Mammary epithelial cell (primary cell): ENCODE results near the gene NCOA1.

ENCODE experiments used
- CTCF ChIP-seq, 2 donors: IDR thresholded peaks in 1 of 2; conservative IDR thresholded peaks in 1 of 2; 2 replicates each; pipeline ENCODE4 v1.5.1; 2011 to 2012; ENCODE audit warnings: inconsistent platforms in 2 of 2, low read length in 2 of 2, mild to moderate bottlenecking in 2 of 2, control low read depth in 1 of 2, low read depth in 1 of 2; ENCODE audit not compliant: insufficient read depth in 1 of 2; ENCODE audit errors: extremely low read depth in 1 of 2
- EZH2 ChIP-seq: IDR thresholded peaks from 2 replicates; pipeline ENCODE4 v1.6.1; 2012; ENCODE audit warnings: low read length, inconsistent platforms, borderline replicate concordance

GRCh38 chr2:24720310-24720709 is 229.3 kb downstream of the NCOA1 start:
- TF ChIP-seq CTCF (conservative IDR thresholded peaks at IDR 0.05 in 1 of 2, IDR thresholded peaks at IDR 0.05 in 1 of 2; ENCODE audit: extremely low read depth in 1 of 2, insufficient read depth in 1 of 2, low read depth in 1 of 2, low read length in 2 of 2) (no peak), EZH2 (no peak)
